Hematopoietic multipotent progenitor cell (in vitro differentiated cells): ENCODE data around the gene PLD5. TPM values are rescaled to one million over a fixed set of nuclear protein-coding genes. Genes with fewer than 3 reads are reported as not detected.
"Not testable (repeated sequence)": the region's sequence is repeated elsewhere in the genome, so short reads cannot be mapped to it uniquely, and the experiment has no call there.

Experiments used
- DNase-seq, 3 donors: peaks; one replicate each; pipeline ENCODE4 v3.0.0-alpha.2; 2011 to 2015; ENCODE audit warnings: low read depth in 2 of 3, low spot score in 2 of 3
- total RNA-seq: library from RNA; depleted of rRNA; stranded (reverse); fragments of >200 nt; gene quantifications from one replicate; pipeline ENCODE4 v1.2.3, GENCODE V29; 2012

Gene PLD5
- total RNA-seq, 1 donor: not detected

DNA sequence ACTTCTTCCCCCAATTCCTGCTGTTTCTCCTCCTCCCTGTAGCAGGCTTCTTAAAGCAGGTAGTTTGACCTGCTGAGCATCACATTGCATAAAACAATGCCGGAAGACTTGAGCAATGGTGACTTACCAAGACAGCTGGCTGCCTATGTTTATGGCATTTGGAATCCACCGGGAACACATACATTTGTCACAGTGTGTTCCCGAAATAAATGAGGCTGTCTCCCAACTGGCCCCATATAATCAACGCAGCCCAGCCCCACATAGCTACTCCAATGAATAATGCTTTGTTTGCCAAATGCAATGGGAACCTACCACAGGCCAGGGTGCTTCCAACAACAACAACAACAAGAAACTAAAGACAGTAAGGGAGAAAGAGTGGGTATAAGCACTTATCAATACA is 339.5 kb downstream of the PLD5 start:
- no peak for DNase-seq

DNA sequence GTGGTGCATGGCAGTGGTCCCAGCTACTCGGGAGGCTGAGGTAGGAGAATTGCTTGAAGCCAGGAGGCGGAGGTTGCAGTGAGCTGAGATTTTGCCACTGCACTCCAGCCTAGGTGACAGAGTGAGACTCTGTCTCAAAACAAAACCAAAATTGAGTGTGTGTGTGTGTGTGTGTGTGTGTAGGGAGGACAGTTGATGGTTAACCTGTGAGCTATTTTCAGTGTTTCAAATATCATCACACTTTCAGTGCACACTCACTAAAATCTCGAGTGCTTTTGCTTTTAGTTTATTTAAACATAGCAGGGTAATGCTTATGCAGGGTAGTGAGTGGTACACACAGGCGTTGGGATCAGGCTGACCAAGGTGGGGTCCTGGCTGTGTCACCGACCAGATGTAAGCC is 344.7 kb downstream of the PLD5 start:
- DNase-seq: not testable (repeated sequence)

DNA sequence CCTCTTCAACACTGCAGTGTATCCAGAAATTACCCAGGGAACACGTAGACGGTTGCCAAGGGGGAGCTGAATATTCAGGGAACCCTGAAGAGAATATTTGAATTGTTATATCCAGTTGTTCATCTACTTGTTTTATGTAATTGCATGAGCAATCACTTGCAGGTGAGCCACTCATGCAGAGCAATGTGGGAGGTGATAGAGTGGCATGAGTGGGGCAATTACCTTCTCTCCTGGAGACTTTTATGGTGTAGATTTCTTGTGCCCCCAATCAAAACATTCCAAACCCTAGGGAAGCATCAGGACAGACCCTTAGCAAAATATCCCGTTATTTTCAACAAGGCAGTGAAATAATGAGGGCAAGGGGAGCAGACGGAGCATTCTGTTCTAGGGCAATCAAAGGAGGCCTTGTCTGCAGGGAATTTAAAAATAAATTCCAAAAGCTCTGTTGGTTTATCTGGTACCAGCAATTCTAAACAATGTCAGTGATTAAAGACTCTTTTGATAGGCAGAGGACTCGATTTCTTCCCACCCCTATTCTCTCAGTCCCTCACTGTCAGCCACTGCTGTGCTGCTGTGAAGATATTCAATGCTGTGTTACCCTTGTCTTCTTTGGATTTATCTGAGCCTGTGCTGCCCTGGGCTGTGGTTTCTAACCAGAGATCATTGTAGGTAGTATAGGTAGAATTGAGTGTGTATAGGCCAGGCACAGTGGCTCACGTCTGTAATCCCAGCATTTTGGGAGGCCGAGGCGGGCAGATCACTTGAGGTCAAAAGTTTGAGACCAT is 345.4 kb downstream of the PLD5 start:
- no peak for DNase-seq

DNA sequence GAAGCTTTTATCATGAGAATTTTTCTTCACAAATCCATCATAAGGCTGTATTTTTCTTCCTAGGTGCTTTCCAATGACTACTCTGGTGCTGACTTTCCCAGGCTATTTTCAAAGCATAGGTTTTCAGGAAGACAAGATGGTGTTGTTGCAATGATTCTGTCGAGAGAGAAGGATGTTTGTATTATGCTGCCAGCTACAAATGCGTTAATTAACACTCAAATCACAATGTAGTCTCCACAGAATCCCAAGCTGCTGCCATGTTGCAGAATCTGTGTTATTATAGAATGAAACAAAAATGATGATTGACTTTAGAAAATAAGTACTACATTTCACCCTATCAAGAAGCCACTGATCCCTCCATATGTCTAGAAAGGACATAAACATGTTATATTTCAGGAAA is 346.1 kb downstream of the PLD5 start:
- no peak for DNase-seq

DNA sequence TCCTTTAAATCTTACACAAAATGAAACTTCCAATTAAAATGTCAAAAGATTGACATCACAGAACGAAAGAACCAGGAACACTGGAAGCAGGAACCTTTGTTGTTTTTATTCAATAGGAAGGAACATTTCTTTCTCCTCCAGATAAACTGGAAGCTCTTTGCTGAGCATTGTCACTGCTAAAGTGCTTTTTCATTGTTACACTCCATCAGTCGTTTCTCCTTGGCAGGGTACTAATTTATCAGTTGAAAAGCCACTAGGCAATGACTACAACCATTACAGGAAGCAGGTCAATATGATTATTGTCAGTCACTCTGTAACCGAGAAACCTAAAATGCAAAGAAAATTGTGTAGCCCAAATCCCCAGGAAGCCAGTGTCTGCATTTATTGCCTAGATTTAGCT is 362.4 kb downstream of the PLD5 start:
- no peak for DNase-seq

DNA sequence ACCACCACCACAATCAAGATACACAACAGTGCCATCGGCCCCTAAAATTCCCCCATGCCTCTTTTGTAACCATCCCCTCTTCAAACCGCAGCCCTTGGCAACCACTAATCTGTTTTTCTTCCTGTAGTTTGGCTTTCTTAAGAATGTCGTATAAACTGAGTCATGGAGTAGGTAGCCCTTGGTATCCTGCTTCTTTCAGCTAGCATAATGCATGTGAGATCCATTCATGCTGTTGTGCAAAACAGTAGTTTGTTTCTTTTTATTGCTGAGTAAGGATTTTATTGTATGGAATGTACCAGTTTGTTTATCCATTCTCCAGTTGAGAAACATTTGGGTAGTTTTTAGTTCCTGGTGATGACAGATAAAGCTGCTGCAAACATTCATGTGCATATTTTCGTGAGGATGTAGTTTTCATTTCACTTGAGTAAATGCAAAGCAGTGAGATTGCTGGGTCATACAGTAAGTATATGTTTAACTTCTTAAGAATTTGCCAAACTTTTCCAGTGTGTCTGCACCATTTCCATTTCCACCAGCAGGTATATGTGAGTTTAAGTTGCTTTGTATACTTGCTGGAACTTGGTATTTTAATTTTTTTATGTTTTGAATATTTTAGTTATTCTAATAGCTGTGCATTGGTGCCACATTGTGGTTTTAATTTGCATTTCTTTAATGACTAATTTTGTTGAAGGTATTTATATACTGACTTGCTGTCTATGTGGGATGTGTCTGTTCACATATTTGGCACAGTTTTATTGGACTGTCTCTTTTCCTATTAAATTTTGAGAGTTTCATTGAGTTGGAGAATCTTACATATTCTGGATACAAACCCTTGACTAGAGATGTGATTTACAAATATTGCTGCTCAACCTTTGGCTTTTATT is 377.2 kb downstream of the PLD5 start:
- DNase-seq: peak in 1 of 3 donors; percentile 36

DNA sequence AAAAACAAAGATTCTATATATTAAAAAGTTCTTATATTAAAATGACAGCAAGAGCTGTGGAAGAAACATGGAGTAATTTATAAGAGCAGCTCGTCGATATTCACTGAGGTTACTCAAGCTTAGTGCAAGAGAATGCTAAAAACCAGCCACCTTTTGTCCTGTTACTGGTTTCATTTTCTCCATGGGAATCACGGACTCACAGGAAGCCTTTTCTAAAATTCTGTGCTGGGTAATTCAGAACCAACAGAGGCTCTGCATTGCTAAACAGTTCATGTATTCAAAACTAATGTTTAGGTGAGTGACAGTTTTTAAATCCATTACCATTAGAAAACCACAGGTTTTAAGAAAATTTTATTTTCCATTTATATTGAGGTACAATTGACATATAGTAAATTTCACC is 377.8 kb downstream of the PLD5 start:
- DNase-seq: no peak

DNA sequence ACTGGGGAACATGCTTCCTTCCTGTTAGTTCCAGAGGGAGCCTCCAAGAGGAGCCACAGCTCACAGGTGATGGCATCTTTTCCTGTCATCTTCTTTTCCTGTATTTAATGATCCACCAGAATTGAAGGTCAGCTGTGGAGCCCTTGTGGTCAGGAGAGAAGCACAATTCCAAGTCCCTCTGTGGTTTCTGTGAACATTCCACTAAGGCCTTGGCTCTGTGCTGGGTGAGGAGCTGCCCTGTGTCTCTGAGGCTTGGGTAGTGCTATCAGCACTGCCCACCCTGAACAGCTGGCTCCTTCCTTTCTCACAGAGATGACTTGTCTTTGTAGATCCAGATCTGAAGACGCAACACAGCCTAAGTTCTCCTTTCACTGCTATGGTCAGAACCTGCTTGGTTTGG is 383.7 kb downstream of the PLD5 start:
- no peak for DNase-seq

DNA sequence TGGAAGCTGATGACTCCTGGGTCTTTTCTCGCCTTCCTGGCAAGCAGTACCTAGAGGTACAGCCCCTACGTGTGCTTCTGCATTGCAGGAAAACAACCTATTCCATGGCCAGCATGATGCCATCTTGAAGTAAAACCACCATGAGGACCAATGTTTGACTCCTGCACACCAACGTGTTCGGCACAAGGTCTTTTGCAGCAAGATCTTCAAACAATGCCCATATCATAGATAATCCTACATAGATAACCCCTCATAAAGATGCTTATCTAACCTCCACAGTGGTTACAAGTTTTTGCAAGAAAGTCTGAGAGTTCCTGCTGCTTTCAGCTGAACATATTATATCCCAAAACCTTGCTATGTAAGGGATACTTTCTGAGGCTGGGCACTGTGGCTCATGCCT is 384.5 kb downstream of the PLD5 start:
- DNase-seq: no peak

DNA sequence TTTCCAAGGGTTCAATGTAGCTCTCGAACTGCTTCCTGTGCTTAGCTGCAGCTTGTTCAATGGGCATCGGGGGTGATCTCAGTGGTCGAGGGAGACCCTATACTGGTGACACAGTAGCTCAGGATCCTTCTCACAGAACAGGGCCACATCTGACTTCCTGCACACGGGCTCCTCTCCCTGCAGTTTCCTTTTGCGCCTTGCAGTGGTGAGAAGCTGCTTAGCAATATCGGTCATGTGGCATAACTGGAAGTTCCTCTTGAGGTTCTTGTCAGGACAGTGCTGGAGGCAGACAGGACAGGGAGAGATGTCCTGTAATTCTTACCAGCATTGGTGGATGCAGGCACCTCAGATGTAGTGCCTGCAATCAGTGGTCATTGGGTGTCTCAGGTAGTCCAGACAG is 385.1 kb downstream of the PLD5 start:
- peak in 1 of 3 donors; percentile 14 for DNase-seq

DNA sequence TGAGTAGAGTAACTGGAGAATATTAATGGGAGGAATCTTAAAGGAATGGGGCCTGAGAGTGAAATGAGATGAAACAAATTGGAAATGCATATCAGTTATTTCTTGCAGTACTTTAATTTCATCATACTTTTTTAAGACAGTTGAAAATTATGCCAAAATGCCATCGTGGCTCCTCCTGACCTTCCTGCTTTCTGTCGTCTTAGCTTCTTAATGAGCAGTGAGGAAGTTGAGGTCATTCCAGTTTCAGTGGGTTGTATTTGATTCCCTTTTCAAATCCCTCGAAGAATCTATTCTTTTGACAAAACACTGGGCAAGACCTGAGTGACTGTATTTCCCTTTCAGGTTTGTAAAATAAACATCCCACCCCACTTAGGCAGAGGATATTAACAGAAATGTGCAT is 390.7 kb downstream of the PLD5 start:
- DNase-seq: no peak

DNA sequence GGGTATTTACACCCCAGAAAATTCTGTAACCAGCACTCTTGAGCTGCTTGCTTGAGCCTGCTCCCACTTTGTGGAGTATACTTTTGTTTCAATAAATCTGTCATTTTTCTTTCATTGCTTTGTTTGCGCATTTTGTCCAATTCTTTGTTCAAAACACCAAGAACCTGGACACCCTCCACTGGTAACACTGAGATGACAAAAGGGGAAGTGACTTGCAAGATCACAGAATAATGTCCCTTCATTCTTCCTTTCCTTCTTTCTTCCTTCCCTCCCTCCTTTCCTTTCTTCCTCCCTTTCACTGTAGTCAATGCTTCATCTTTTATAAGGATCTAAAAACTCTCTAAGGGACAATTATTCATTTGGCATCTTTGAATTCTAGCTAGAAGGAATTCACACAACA is 391.1 kb downstream of the PLD5 start:
- DNase-seq: no peak

DNA sequence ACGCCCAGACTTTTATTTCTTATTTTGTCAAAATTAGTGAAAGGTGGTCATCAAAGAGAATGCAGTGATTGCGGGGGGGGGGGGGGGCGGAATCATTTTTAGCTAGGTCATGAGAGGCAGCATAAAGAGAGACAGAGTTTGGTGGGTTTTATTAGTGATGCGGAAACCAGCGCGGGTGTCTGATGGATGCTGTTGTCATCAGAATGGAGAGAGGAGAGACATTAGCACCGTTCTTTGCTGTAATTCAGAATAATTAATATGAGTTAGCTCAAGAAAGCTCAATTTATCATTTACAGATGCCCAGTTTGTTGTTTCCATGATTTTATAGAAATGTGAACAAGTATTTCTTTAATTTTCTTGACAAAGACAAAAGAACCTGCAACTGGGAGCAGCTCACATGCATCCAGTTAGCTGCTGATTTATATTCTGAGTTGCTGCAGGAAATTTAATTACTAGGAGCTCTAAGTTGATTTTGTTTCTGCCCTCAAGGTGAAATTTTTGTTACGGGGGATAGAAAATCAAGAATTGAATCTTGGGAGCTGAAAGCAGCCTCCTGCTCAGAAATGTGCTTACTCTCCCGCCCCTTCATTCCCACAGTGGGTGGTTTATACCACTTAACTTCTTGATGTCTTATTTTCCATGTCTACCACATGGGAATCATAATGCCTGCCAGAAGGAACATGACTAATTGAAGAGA is 392.2 kb downstream of the PLD5 start:
- no peak for DNase-seq

DNA sequence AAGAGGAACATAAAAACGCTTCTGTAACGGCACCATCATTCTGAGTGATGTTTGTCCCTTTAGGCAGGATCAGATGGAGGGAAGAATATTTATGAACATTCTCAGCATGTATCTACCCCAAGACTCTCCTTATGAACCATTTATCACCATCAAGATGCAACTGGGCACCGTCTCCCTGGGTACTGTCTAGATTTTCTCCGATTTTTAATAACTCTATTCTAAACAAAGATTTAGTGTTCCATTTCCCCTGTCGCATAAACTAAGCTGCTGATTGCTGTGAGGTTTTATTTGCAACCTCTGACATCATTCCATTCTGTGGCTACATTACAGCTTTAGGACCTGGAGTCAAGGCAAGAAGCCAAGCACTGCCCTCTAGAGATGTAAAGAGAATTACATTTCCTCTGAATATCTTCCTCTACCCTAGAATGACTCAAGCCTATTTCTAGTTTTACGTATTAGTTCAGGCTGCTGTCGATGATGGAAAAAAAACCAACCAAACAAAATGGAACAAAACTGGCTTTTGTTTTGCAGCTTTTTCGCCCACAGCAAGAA is 395.5 kb downstream of the PLD5 start:
- no peak for DNase-seq

DNA sequence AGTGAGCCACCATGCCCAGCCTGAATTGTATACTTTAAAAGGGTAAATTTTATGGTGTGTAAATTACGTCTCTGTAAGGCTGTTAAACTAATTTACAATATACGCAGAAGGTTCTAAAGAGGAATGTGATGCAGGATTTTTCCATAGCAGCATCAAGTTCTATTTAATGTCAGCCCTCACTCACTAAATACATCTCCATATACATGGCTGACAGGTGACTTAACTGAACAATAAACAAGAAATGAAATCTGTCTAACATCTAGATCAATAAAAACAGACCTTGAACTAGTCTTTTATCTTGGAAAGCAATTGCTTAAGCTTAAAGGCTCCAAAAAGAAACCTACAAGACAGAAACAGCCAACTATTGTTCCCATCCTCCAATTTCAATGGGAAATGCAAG is 404.1 kb downstream of the PLD5 start:
- no peak for DNase-seq

DNA sequence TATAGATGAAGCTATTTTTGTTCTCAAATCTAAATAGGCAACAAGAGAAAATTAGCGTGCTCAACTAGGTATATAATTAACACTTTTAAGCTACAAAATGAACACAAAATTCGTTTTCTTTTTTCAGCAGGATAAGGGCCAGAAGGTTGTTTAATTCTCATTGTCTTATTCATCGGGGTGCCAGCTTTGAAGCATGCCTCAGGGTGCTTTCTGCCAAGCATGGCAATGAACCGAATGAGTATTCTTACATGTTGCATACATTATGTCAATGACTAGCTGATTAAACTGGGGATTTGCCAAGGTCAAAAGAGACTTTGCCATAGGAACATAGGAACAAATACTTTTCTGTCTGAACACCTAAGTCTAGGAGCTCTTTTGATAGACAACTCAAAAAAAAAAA is 423.6 kb downstream of the PLD5 start:
- DNase-seq: no peak

DNA sequence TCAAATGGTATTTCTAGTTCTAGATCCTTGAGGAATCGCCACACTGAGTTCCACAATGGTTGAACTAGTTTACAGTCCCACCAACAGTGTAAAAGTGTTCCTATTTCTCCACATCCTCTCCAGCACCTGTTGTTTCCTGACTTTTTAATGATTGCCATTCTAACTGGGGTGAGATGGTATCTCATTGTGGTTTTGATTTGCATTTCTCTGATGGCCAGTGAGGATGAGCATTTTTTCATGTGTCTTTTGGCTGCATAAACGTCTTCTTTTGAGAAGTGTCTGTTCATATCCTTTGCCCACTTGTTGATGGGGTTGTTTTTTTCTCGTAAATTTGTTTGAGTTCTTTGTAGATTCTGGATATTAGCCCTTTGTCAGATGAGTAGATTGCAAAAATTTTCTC is 427.2 kb downstream of the PLD5 start:
- not testable (repeated sequence) for DNase-seq

DNA sequence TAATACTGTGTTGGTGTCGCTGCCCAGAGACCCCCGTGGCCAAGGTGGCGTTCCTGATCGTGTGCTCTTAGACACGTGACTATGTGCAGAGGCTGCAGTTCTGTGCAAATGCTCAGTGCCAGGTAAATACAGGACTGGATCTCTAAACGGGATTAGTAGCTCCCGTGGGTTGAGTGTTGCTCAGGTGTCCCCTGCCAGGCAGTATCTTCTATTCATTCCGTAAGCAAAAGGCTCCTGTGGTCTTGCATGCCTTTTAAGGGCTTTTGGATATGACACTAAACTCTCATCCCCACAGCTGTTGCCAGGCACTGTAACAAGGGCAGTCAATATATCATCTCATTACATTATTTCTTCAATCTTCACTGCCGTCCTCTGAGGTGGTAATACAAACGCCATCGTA is 431.4 kb downstream of the PLD5 start:
- DNase-seq: no peak

DNA sequence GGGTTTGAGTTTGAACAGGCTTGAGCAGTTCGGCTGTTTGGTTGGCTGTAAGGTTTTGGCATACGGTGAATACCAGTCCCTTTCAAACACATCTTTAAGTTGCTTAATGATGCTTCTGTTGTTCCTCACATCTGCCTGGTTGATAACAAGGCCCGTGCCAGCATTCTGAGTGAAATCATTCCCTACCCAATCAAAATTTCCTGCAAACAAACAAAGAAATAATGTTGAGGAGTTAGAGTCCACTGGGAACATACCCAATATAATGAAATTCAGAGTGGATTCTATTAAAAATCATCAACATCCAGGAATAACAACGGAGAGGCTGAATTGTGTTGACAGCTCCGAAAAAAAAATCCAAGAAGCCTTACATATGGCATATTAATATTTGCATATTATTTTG is 434.6 kb downstream of the PLD5 start:
- no peak for DNase-seq

DNA sequence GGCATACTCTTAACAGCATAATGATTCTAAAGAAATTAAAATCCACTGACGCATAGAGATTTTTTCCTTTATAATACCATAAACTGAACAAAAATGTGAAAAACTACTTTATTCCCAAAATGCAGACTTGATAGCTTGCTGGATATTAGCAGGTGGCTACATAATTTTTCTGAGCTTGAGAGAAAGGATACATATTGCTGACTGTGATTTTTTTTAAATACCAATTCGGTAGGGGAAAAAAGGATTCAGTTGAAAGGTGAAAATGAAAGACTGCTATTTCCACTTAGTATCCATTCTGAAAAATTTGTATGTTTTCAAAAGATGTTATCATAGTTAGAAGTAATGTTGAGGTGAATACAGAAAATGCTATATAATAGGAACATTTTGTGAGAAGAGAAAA is 435.6 kb downstream of the PLD5 start:
- no peak for DNase-seq

DNA sequence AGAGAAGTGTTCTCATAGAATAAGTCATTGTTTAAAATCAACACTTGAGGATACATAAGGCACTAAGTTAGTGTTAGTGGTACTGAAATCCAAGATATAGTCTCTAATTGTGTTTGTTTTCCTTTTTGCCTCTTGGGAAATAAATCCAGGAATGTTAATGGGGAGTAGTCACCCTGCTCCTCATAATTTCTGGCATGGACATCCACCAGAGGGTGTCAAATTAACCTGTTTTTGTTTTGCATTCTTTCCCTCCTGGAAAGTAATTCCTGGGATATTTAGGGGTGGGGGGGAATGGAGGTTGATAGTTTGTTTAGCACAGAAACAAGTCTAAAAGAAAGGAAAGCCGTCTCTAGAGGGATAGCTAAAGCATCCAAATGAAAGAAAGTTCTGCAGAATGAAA is 437.8 kb downstream of the PLD5 start:
- DNase-seq: no peak
